Epithelial cell of esophagus (primary cell): ENCODE results near the gene DHRS9.
"Not testable (repeated sequence)": the region's sequence is repeated elsewhere in the genome, so short reads cannot be mapped to it uniquely, and the experiment has no call there.

Source experiments
- DNase-seq: peaks from one replicate; pipeline ENCODE4 v3.0.0; 2010; ENCODE audit warnings: low read depth
- H3K4me3 ChIP-seq: 2 replicates; pipeline ENCODE4 v1.5.1; 2011; ENCODE audit warnings: mild to moderate bottlenecking, low read length, control low read depth
- CTCF ChIP-seq: IDR thresholded peaks from 2 replicates; pipeline ENCODE4 v1.5.1; 2011; ENCODE audit warnings: low read depth, mild to moderate bottlenecking, low read length, control low read depth, inconsistent platforms; ENCODE audit not compliant: insufficient read depth; ENCODE audit errors: missing control alignments

DHRS9 gene

GRCh38 chr2:169046440-169047151, 22.8 kb upstream of the DHRS9 start:
- H3K4me3 ChIP-seq, result no peak overlapping the region
- peak; percentile 93 for DNase-seq
- no peak for TF ChIP-seq CTCF

GRCh38 chr2:169047256-169048250, 21.8 kb upstream of the DHRS9 start:
- H3K4me3 ChIP-seq, result no peak overlapping the region
- DNase-seq, result peak; percentile 81
- no peak for TF ChIP-seq CTCF

GRCh38 chr2:169049142-169049541, 20.2 kb upstream of the DHRS9 start:
- H3K4me3 ChIP-seq, result no peak overlapping the region
- DNase-seq, result no peak
- TF ChIP-seq CTCF, result no peak

GRCh38 chr2:169050476-169051240, 18.7 kb upstream of the DHRS9 start:
- H3K4me3 ChIP-seq, result no peak overlapping the region
- TF ChIP-seq CTCF, result no peak
- peak; percentile 77 for DNase-seq

GRCh38 chr2:169054575-169054974, 14.8 kb upstream of the DHRS9 start:
- not testable (repeated sequence) for H3K4me3 ChIP-seq, DNase-seq

GRCh38 chr2:169064199-169064598, 5.2 kb upstream of the DHRS9 start:
- not testable (repeated sequence) for DNase-seq, H3K4me3 ChIP-seq

- no peak for DNase-seq
- no peak for TF ChIP-seq CTCF
Observed at GRCh38 chr2:169065422-169065821, 3.9 kb upstream of the DHRS9 start.

More at GRCh38 chr2:169065422-169065821, 3.9 kb upstream of the DHRS9 start:
- H3K4me3 ChIP-seq, result no peak overlapping the region
